IPS DF 6.9 (cell line): ENCODE results near the gene THPO.

Source experiments
- DNase-seq: peaks from one replicate; pipeline ENCODE4 v3.0.0-alpha.2; 2013; ENCODE audit warnings: low read depth, low spot score
- H3K27ac ChIP-seq: one replicate; pipeline ENCODE4 v1.5.1; 2013; ENCODE audit warnings: low read length, control low read depth
- H3K27me3 ChIP-seq: 2 replicates; pipeline ENCODE4 v1.6.1; 2013; ENCODE audit warnings: mild to moderate bottlenecking, low read length; ENCODE audit not compliant: control insufficient read depth, insufficient read depth
- H3K36me3 ChIP-seq: 2 replicates; pipeline ENCODE4 v1.6.1; 2013; ENCODE audit warnings: low read length; ENCODE audit not compliant: control insufficient read depth, insufficient read depth
- H3K4me1 ChIP-seq: 2 replicates; pipeline ENCODE4 v1.6.1; 2013; ENCODE audit warnings: low read length; ENCODE audit not compliant: control insufficient read depth, insufficient read depth
- H3K4me3 ChIP-seq: 2 replicates; pipeline ENCODE4 v1.5.1; 2013; ENCODE audit warnings: mild to moderate bottlenecking, low read length
- H3K9me3 ChIP-seq: 2 replicates; pipeline ENCODE4 v1.6.1; 2013; ENCODE audit warnings: low read length, inconsistent platforms; ENCODE audit not compliant: control insufficient read depth, insufficient read depth
- whole genome bisulfite sequencing: extraction: QIAGEN DNeasy Blood & Tissue Kit; methylation state at CpG from one replicate; pipeline ENCODE4 v1.1.7; 2013; ENCODE audit warnings: mixed read lengths, missing lambda C conversion rate; ENCODE audit not compliant: insufficient read length, insufficient coverage; 5-methylcytosine and 5-hydroxymethylcytosine counted together

Gene THPO

GRCh38 chr3:184333700-184334099 is 44.3 kb downstream of the THPO start:
- H3K4me3 ChIP-seq: no peak overlapping the region
- H3K36me3 ChIP-seq: peaks cover 38% of the 10 kb centered on the region
- DNase-seq: no peak
- H3K27ac ChIP-seq: no peak overlapping the region
- H3K9me3 ChIP-seq: no peaks in the 10 kb centered on the region
- no peaks in the 10 kb centered on the region for H3K27me3 ChIP-seq
- H3K4me1 ChIP-seq: peaks cover 3% of the 10 kb centered on the region; the same call in 1 of the 2 replicates
- 100% methylated on average over 1 of the region's 3 CpGs for WGBS

DNA sequence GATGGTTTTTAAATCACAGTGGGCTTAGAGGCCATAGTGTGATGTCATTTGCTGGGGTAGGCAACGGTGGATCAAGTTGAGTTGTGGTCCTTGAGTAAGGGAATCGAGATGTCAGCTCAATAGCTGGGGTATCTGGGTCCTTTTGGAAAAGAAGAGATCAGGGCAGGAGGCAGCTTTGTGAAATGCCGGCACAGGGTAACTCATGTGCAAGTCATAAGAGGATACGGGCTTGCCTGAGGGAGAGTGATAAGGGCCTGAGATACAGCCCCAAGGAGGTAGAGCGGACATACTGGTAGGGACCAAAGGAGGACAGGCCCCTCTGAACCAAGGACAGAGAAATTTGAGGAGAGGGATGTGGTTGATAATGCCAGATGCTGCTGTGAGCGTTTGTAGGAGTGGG is 44.8 kb downstream of the THPO start:
- H3K4me3 ChIP-seq: no peak overlapping the region
- no peak for DNase-seq
- WGBS: no CpG with 5 or more reads among the region's 6 CpGs
- peaks cover 43% of the 10 kb centered on the region for H3K36me3 ChIP-seq
- no peaks in the 10 kb centered on the region for H3K9me3 ChIP-seq
- peaks cover 3% of the 10 kb centered on the region; the same call in 1 of the 2 replicates for H3K4me1 ChIP-seq
- no peak overlapping the region for H3K27ac ChIP-seq
- no peaks in the 10 kb centered on the region for H3K27me3 ChIP-seq

DNA sequence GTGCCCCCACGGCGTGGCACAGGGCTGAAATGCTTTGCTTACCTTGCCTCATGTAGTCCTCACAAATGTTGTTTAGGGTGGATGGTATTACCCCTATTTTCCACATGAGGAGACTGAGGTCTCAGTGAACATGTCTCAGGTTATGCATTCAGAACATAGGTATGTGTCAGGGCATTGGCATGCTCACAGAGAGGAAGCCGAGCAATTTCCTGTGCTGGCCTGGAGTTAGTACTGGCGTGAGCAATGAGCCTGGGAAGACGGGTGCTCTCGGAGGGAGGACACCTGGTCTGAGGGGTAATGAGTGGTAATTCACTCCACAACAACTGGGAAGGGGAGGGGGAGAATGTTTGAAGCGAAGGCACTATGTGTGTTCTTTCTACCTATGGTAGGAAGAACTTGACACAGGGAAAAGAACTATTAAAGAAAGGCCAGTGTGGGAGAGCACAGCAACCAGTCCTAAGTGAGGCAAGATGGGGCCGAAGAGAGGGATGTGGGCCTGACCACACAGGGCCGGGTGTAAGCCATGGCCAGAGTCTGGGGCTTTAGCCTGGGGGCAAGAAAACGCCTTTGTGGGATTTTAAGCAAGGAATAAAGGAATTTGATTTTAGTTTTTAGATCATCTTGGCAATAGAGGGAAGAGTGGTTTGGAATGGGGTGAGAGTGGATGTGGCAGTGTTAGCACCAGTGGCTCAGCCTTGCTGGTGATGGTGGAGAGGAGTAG is 45.5 kb downstream of the THPO start:
- Histone ChIP-seq H3K27me3 (no peaks in the 10 kb centered on the region), H3K9me3 (no peaks in the 10 kb centered on the region), H3K4me3 (no peak overlapping the region), H3K36me3 (peaks cover 47% of the 10 kb centered on the region), H3K27ac (no peak overlapping the region), H3K4me1 (peaks cover 3% of the 10 kb centered on the region; the same call in 1 of the 2 replicates)
- no peak for DNase-seq
- WGBS: no CpG with 5 or more reads among the region's 10 CpGs

- Histone ChIP-seq H3K9me3 (no peaks in the 10 kb centered on the region), H3K27me3 (no peaks in the 10 kb centered on the region), H3K4me1 (no peaks in the 10 kb centered on the region), H3K36me3 (peaks cover 76% of the 10 kb centered on the region), H3K4me3 (no peak overlapping the region), H3K27ac (no peak overlapping the region)
- WGBS: no CpG with 5 or more reads among the region's 3 CpGs
- no peak for DNase-seq
Observed at GRCh38 chr3:184328516-184328915, 49.5 kb downstream of the THPO start.

DNA sequence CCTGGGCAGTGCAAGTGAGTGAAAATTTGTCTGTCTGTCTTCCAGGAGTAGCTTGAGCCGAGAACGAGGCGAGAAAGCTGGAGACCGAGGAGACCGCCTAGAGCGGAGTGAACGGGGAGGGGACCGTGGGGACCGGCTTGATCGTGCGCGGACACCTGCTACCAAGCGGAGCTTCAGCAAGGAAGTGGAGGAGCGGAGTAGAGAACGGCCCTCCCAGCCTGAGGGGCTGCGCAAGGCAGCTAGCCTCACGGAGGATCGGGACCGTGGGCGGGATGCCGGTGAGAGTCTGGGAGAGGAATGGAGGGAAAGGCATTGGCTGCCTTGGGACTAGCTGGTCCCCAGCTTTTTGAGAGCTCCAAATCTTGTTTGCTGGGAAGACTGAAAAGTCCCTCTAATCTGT is 50.8 kb downstream of the THPO start:
- Histone ChIP-seq H3K9me3 (no peaks in the 10 kb centered on the region), H3K4me3 (no peak overlapping the region), H3K36me3 (peaks cover 77% of the 10 kb centered on the region), H3K4me1 (no peaks in the 10 kb centered on the region), H3K27me3 (no peaks in the 10 kb centered on the region), H3K27ac (no peak overlapping the region)
- no CpG with 5 or more reads among the region's 21 CpGs for WGBS
- no peak for DNase-seq

- H3K4me3 ChIP-seq: no peak overlapping the region
- H3K4me1 ChIP-seq: no peaks in the 10 kb centered on the region
- H3K36me3 ChIP-seq: peaks cover 76% of the 10 kb centered on the region
- no CpG with 5 or more reads among the region's 6 CpGs for WGBS
- H3K27me3 ChIP-seq: no peaks in the 10 kb centered on the region
- no peak for DNase-seq
- H3K27ac ChIP-seq: no peak overlapping the region
- no peaks in the 10 kb centered on the region for H3K9me3 ChIP-seq
Observed at GRCh38 chr3:184325715-184326369, 52.2 kb downstream of the THPO start.

DNA sequence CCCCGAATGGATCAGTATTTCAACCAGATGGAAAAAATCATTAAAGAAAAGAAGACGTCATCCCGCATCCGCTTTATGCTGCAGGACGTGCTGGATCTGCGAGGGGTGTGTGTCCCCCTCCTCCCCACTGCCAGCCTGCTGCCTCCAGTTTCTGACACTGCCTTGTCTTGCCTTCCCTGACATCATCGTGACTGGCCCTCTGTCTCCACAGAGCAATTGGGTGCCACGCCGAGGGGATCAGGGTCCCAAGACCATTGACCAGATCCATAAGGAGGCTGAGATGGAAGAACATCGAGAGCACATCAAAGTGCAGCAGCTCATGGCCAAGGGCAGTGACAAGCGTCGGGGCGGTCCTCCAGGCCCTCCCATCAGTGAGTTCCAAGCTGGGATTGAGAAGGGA is 52.7 kb downstream of the THPO start:
- no peak for DNase-seq
- Histone ChIP-seq H3K4me3 (no peak overlapping the region), H3K36me3 (peaks cover 81% of the 10 kb centered on the region), H3K27ac (no peak overlapping the region), H3K27me3 (no peaks in the 10 kb centered on the region), H3K9me3 (no peaks in the 10 kb centered on the region), H3K4me1 (no peaks in the 10 kb centered on the region)
- WGBS: no CpG with 5 or more reads among the region's 13 CpGs

GRCh38 chr3:184323696-184324095 is 54.3 kb downstream of the THPO start:
- H3K27me3 ChIP-seq: no peaks in the 10 kb centered on the region
- H3K27ac ChIP-seq: no peak overlapping the region
- no CpG with 5 or more reads among the region's 8 CpGs for WGBS
- DNase-seq: no peak
- no peak overlapping the region for H3K4me3 ChIP-seq
- H3K9me3 ChIP-seq: no peaks in the 10 kb centered on the region
- peaks cover 80% of the 10 kb centered on the region for H3K36me3 ChIP-seq
- H3K4me1 ChIP-seq: no peaks in the 10 kb centered on the region

DNA sequence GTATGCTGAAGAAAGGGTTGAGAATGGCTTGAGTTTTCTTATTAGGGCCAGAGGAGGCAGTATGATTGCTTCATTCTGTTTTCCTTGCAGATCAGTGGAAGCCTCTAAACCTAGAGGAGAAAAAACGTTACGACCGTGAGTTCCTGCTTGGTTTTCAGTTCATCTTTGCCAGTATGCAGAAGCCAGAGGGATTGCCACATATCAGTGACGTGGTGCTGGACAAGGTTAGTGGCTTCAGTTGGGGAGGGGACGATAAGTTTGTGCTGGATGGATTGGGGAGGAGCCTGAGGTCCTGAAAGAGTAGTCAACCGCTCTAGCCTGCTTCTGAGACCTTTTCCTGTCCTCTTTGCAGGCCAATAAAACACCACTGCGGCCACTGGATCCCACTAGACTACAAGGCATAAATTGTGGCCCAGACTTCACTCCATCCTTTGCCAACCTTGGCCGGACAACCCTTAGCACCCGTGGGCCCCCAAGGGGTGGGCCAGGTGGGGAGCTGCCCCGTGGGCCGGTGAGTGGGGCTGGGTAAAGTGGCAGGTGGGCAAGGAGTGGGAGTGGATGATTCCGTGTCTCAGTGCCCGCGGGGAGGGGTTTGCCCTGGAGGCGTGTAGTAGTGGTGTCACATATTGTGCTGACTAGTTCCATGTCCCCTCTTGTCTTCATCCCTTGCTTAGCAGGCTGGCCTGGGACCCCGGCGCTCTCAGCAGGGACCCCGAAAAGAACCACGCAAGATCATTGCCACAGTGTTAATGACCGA is 55.1 kb downstream of the THPO start:
- WGBS: no CpG with 5 or more reads among the region's 20 CpGs
- Histone ChIP-seq H3K4me1 (no peaks in the 10 kb centered on the region), H3K36me3 (peaks cover 75% of the 10 kb centered on the region), H3K27ac (no peak overlapping the region), H3K4me3 (no peak overlapping the region), H3K9me3 (no peaks in the 10 kb centered on the region), H3K27me3 (no peaks in the 10 kb centered on the region)
- no peak for DNase-seq
